Body of pancreas (tissue), 4 donors: ENCODE measurements around the gene MRPL22.

Experiments used
- CTCF ChIP-seq, 7 experiments: fragments of 450-650 bp in 4 of 7; fragments of 200-600 bp in 3 of 7; sonication (generic) in 3 of 7; IDR thresholded peaks; one replicate each; pipeline ENCODE4 v1.5.1; 2016 to 2019; ENCODE audit warnings: antibody characterized with exemption in 7 of 7
- POLR2A ChIP-seq, 3 donors: fragments of 450-650 bp; IDR thresholded peaks; one replicate each; pipeline ENCODE4 v1.6.1; 2016; ENCODE audit warnings: antibody characterized with exemption in 3 of 3, mild to moderate bottlenecking in 2 of 3

GRCh38 chr5:154943527-154943926 is 2.7 kb downstream of the MRPL22 start:
- TF ChIP-seq CTCF (IDR thresholded peaks at IDR 0.05), result no peak
- no peak for TF ChIP-seq POLR2A (IDR thresholded peaks at IDR 0.05)
